SU-DHL-6 (cell line): ENCODE data around the gene MICAL3.
"Not testable (repeated sequence)": the region's sequence is repeated elsewhere in the genome, so short reads cannot be mapped to it uniquely, and the experiment has no call there.

ENCODE experiments used
- H2AFZ ChIP-seq: fragments of 200-600 bp; sonication (generic); 2 replicates; pipeline ENCODE4 v1.6.1; 2014; ENCODE audit warnings: low read depth, mild to moderate bottlenecking, moderate library complexity, mixed read lengths, antibody characterized with exemption, low read length; ENCODE audit not compliant: severe bottlenecking
- H3F3A ChIP-seq: fragments of 200-600 bp; shearing (Covaris generic); 2 replicates; pipeline ENCODE4 v1.6.0; 2016; ENCODE audit warnings: antibody characterized with exemption, mild to moderate bottlenecking; ENCODE audit not compliant: insufficient read depth
- H3K27ac ChIP-seq: fragments of 200-600 bp; sonication (generic); 2 replicates; pipeline ENCODE4 v1.5.1; 2016; ENCODE audit warnings: low read depth, mild to moderate bottlenecking, low read length, moderate library complexity, mixed read lengths
- H3K27me3 ChIP-seq: fragments of 200-600 bp; sonication (generic), shearing (Covaris generic); 2 replicates; pipeline ENCODE4 v1.6.0; 2014; ENCODE audit warnings: mild to moderate bottlenecking, low read length
- H3K36me3 ChIP-seq: fragments of 200-600 bp; sonication (generic); 2 replicates; pipeline ENCODE4 v1.6.1; 2014; ENCODE audit warnings: mild to moderate bottlenecking, low read length, mixed read lengths
- H3K4me2 ChIP-seq: fragments of 300-600, 200-600 bp; shearing (Covaris generic), sonication (generic); 2 replicates; pipeline ENCODE4 v1.6.0; 2014; ENCODE audit warnings: low read length, low read depth, mild to moderate bottlenecking; ENCODE audit not compliant: poor library complexity, severe bottlenecking
- H3K4me3 ChIP-seq: fragments of 200-600 bp; sonication (generic); 2 replicates; pipeline ENCODE4 v1.5.1; 2014; ENCODE audit warnings: antibody characterized with exemption, low read length, mild to moderate bottlenecking, mixed read lengths; ENCODE audit not compliant: insufficient read depth, poor library complexity, severe bottlenecking
- H3K79me2 ChIP-seq: fragments of 200-600 bp; sonication (generic); 2 replicates; pipeline ENCODE4 v1.6.1; 2014; ENCODE audit warnings: mild to moderate bottlenecking, low read length, moderate library complexity; ENCODE audit not compliant: insufficient read depth
- H3K9ac ChIP-seq: fragments of 200-600 bp; sonication (generic); 2 replicates; pipeline ENCODE4 v1.7.0; 2014; ENCODE audit warnings: mild to moderate bottlenecking, low read length
- H3K9me2 ChIP-seq: fragments of 200-600 bp; sonication (generic); replicated peaks from 2 replicates; pipeline ENCODE4 v1.6.1; 2014; ENCODE audit warnings: low read length; ENCODE audit not compliant: insufficient read depth
- H3K9me3 ChIP-seq: fragments of 200-600 bp; sonication (generic); 2 replicates; pipeline ENCODE4 v1.6.1; 2014; ENCODE audit warnings: low read length, mixed read lengths; ENCODE audit not compliant: insufficient read depth
- H4K20me1 ChIP-seq: fragments of 200-600 bp; sonication (generic); 2 replicates; pipeline ENCODE4 v1.6.1; 2014; ENCODE audit warnings: low read depth, mild to moderate bottlenecking, antibody characterized with exemption, low read length, moderate library complexity, mixed read lengths
- CTCF ChIP-seq: fragments of 200-600 bp; sonication (generic); IDR thresholded peaks from one replicate; pipeline ENCODE4 v1.5.1; 2017; ENCODE audit warnings: antibody characterized with exemption, mild to moderate bottlenecking, low read length, moderate library complexity; ENCODE audit not compliant: insufficient read depth, poor library complexity, severe bottlenecking
- EZH2phosphoT487 ChIP-seq: fragments of 200-600 bp; sonication (generic), shearing (Covaris generic); conservative IDR thresholded peaks from 2 replicates; pipeline ENCODE4 v1.6.1; 2018; ENCODE audit warnings: mild to moderate bottlenecking, antibody characterized with exemption, low read length, moderate library complexity, mixed read lengths

Gene MICAL3

GRCh38 chr22:18056807-18057474, 32.6 kb upstream of the MICAL3 start:
- TF ChIP-seq CTCF (no peak), EZH2phosphoT487 (no peak)
- Histone ChIP-seq H4K20me1 (no peaks in the 10 kb centered on the region), H3K27me3 (no peaks in the 10 kb centered on the region), H3K4me3 (no peak overlapping the region), H3K9me2 (no peaks in the 10 kb centered on the region), H3K79me2 (no peaks in the 10 kb centered on the region), H2AFZ (no peak overlapping the region), H3K4me2 (peak overlapping the region; percentile 53), H3K9me3 (no peaks in the 10 kb centered on the region), H3K27ac (peak overlapping the region; percentile 72), H3F3A (0 out of 2 replicates have a peak, but pooled peaks cover 3% of the 10 kb centered on the region), H3K36me3 (no peaks in the 10 kb centered on the region), H3K9ac (peak overlapping the region; percentile 29; the same call in 1 of the 2 replicates)

GRCh38 chr22:18056161-18056666, 31.9 kb upstream of the MICAL3 start:
- H3K27ac ChIP-seq: peak overlapping the region; percentile 72
- H3K4me3 ChIP-seq: no peak overlapping the region
- no peaks in the 10 kb centered on the region for H3K36me3 ChIP-seq
- peak overlapping the region; percentile 53 for H3K4me2 ChIP-seq
- H3F3A ChIP-seq: 0 out of 2 replicates have a peak, but pooled peaks cover 3% of the 10 kb centered on the region
- H3K27me3 ChIP-seq: no peaks in the 10 kb centered on the region
- H3K9me2 ChIP-seq: no peaks in the 10 kb centered on the region
- peak overlapping the region; percentile 29; the same call in 1 of the 2 replicates for H3K9ac ChIP-seq
- no peak for TF ChIP-seq EZH2phosphoT487
- TF ChIP-seq CTCF: no peak
- no peak overlapping the region for H2AFZ ChIP-seq
- H3K79me2 ChIP-seq: no peaks in the 10 kb centered on the region
- H4K20me1 ChIP-seq: no peaks in the 10 kb centered on the region
- H3K9me3 ChIP-seq: no peaks in the 10 kb centered on the region

GRCh38 chr22:18055619-18056160, 31.3 kb upstream of the MICAL3 start:
- H3K4me3 ChIP-seq: no peak overlapping the region
- H3K36me3 ChIP-seq: no peaks in the 10 kb centered on the region
- no peaks in the 10 kb centered on the region for H3K27me3 ChIP-seq
- H3K9ac ChIP-seq: no peak overlapping the region
- H2AFZ ChIP-seq: no peak overlapping the region
- H3K9me3 ChIP-seq: no peaks in the 10 kb centered on the region
- H3K4me2 ChIP-seq: peak overlapping the region; percentile 53
- H3K79me2 ChIP-seq: no peaks in the 10 kb centered on the region
- H3F3A ChIP-seq: 0 out of 2 replicates have a peak, but pooled peaks cover 3% of the 10 kb centered on the region
- H3K9me2 ChIP-seq: no peaks in the 10 kb centered on the region
- no peaks in the 10 kb centered on the region for H4K20me1 ChIP-seq
- H3K27ac ChIP-seq: no peak overlapping the region
- TF ChIP-seq EZH2phosphoT487 (no peak), CTCF (no peak)

GRCh38 chr22:18053216-18053946, 29.0 kb upstream of the MICAL3 start:
- H3K4me3 ChIP-seq, H4K20me1 ChIP-seq, H3K9me3 ChIP-seq, H3K9me2 ChIP-seq, H3K9ac ChIP-seq, H3F3A ChIP-seq, H2AFZ ChIP-seq, H3K36me3 ChIP-seq, H3K79me2 ChIP-seq, H3K4me2 ChIP-seq, H3K27ac ChIP-seq, H3K27me3 ChIP-seq: not testable (repeated sequence)

- not testable (repeated sequence) for H3K9me2 ChIP-seq, H3K79me2 ChIP-seq, H3F3A ChIP-seq, H3K27me3 ChIP-seq, H2AFZ ChIP-seq, H3K4me3 ChIP-seq, H3K9ac ChIP-seq, H3K36me3 ChIP-seq, H3K9me3 ChIP-seq, H3K4me2 ChIP-seq, H4K20me1 ChIP-seq, H3K27ac ChIP-seq
Observed at GRCh38 chr22:18051113-18051512, 26.8 kb upstream of the MICAL3 start.
